Activated B cell treated with CpG ODN at 0.5 μM for 24 hours (primary cell): ENCODE data around the gene ADAMTS8. TPM values are rescaled to one million over a fixed set of nuclear protein-coding genes. Genes with fewer than 3 reads are reported as not detected.

Experiments
- ATAC-seq: fragments of 200-7000 bp; cut with Tn5 transposase; one replicate; pipeline ENCODE4 v1.10.0; 2021; ENCODE audit warnings: low read depth, mild to moderate bottlenecking, moderate library complexity
- CTCF ChIA-PET: fragments of 350-600 bp; sonication (Branson Sonifier 250); formaldehyde crosslinking; loops from one replicate; lab custom pipeline; 2021; ENCODE audit warnings: antibody characterized with exemption; lab: Charles Lee
- POLR2A ChIA-PET: fragments of 350-600 bp; sonication (Branson Sonifier 250); formaldehyde crosslinking; loops from one replicate; lab custom pipeline; 2021; ENCODE audit warnings: antibody characterized with exemption; lab: Charles Lee
- DNase-seq: peaks from one replicate; pipeline ENCODE4 v3.0.0; 2022
- H3K27ac Mint-ChIP-seq: one replicate; pipeline ENCODE4 v1.8.0; 2020; ENCODE audit warnings: mixed read lengths
- H3K27me3 Mint-ChIP-seq: one replicate; pipeline ENCODE4 v1.8.0; 2021; ENCODE audit warnings: mixed read lengths
- H3K36me3 Mint-ChIP-seq: one replicate; pipeline ENCODE4 v1.8.0; 2021; ENCODE audit warnings: low read depth, mixed read lengths
- H3K4me1 Mint-ChIP-seq: one replicate; pipeline ENCODE4 v1.8.0; 2021; ENCODE audit warnings: mixed read lengths
- H3K4me3 Mint-ChIP-seq: one replicate; pipeline ENCODE4 v1.8.0; 2020; ENCODE audit warnings: mild to moderate bottlenecking, mixed read lengths
- H3K9me3 Mint-ChIP-seq: one replicate; pipeline ENCODE4 v1.8.0; 2020; ENCODE audit warnings: mixed read lengths
- CTCF ChIP-seq: fragments of 200-600 bp; IDR thresholded peaks from one replicate; pipeline ENCODE4 v1.8.0; 2022; ENCODE audit warnings: antibody characterized with exemption, mild to moderate bottlenecking
- intact Hi-C: fragments of 100-400 bp; cut with micrococcal nuclease; formaldehyde crosslinking; loops from one replicate; pipeline ENCODE4 v1.15.1; 2024
- total RNA-seq: library from RNA; stranded (reverse); gene quantifications from 2 replicates; pipeline ENCODE4 v1.2.3, GENCODE V29; 2022

ADAMTS8 gene, protein sequence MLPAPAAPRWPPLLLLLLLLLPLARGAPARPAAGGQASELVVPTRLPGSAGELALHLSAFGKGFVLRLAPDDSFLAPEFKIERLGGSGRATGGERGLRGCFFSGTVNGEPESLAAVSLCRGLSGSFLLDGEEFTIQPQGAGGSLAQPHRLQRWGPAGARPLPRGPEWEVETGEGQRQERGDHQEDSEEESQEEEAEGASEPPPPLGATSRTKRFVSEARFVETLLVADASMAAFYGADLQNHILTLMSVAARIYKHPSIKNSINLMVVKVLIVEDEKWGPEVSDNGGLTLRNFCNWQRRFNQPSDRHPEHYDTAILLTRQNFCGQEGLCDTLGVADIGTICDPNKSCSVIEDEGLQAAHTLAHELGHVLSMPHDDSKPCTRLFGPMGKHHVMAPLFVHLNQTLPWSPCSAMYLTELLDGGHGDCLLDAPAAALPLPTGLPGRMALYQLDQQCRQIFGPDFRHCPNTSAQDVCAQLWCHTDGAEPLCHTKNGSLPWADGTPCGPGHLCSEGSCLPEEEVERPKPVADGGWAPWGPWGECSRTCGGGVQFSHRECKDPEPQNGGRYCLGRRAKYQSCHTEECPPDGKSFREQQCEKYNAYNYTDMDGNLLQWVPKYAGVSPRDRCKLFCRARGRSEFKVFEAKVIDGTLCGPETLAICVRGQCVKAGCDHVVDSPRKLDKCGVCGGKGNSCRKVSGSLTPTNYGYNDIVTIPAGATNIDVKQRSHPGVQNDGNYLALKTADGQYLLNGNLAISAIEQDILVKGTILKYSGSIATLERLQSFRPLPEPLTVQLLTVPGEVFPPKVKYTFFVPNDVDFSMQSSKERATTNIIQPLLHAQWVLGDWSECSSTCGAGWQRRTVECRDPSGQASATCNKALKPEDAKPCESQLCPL
- not detected in 2 replicates for total RNA-seq

DNA sequence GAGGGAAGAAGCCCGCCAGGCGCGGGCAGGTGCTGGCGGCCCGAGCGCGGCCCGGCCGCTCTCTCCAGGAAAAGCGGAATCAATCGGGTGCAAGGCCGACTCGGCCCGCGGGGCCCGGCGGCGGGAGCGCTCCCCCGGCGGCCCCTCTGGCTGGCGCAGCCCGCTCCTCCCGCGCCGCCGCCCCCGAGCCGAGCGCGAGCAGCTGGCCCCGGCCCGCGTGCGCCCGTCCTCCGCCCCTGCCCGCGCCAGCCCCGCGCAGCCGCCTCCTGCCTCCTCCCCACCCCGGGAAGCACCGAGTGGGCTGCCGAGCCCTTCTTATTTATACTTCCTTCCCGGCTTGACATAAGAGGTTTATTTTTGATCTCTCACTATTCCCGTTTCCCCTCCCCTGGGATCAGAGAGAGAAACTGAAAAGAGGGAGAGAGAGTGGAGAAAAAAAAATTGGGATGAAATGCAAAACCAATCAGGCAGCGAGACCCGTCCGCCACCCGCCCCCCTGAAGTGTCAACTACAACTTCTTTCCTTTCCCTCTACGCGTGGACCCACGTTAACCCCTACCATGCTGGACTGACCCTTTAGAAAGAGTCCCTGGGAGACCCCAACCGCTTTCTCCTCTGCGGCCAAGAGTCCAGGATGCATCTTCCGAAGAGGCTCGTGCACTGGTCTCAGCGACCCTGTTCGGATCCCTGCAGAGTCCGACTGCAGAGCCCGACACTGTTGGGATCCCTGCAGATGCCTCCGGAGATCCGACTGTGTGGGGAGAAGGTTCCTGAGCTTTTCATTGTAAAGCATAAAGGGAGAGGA is at the start of gene ADAMTS8:
TSS of gene ADAMTS8 (minus strand) at position 294 of the 804 bp plus-strand sequence. CDS start 323 bp downstream, outside the sequence.
- Mint-ChIP-seq H3K27ac (no peak within 1 kb of the TSS), H3K9me3 (no peaks in the 10 kb centered on the region), H3K36me3 (no peaks in the 10 kb centered on the region), H3K4me1 (peaks cover 16% of the 10 kb centered on the region), H3K4me3 (peak within 1 kb of the TSS; percentile 33), H3K27me3 (peaks cover 53% of the 10 kb centered on the region)
- DNase-seq (no peak), ATAC-seq (no peak)
- POLR2A ChIA-PET, result no interaction called here
- CTCF ChIA-PET, result interaction anchor here (1.6 kb wide), 1 partner anchor 434 kb away, joined by 3 read pairs; no protein-coding TSS in a partner anchor
- intact Hi-C loops, result no loop called here
- no peak for TF ChIP-seq CTCF

DNA sequence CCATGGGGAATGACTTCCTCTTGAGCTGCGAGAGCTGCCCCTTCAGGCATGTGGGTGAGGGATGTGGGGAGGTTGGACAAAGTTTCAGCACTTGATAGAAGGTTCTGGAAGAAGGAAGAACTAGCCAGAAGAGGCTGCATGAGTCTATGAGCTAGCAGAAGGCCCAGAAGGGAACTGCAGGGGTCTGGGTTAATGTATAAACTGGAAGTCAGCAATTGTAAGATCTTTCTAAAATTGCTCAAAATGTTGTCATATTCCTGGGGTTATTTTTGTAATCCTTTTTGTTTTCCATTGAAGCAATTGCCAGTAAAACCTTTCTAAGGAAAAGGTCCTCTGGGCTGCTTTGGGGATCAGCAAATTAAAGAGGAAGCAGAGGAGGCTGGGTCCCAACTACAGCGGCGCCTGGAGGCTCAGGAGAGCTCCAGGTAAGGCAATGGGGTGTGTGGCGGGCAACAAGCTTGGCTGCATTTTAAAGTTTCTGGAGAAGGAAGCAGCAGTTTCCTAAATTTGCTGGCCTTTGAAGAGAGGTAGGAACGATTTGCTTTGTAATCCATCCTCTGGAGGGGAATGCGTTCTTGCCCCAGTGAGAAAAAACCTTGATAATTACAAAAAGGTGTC is 49.3 kb upstream of the ADAMTS8 start:
- intact Hi-C loops, result no loop called here
- CTCF ChIA-PET, result no interaction called here
- Mint-ChIP-seq H3K4me3 (no peak overlapping the region), H3K36me3 (no peaks in the 10 kb centered on the region), H3K9me3 (no peaks in the 10 kb centered on the region), H3K4me1 (no peaks in the 10 kb centered on the region), H3K27ac (no peak overlapping the region), H3K27me3 (no peaks in the 10 kb centered on the region)
- POLR2A ChIA-PET, result no interaction called here
- TF ChIP-seq CTCF, result no peak
- DNase-seq, result no peak
- no peak for ATAC-seq

- ATAC-seq, result no peak
These were observed 48.6 kb upstream of the ADAMTS8 start for GRCh38 chr11:130476922-130477491.

More at GRCh38 chr11:130476922-130477491, 48.6 kb upstream of the ADAMTS8 start:
- TF ChIP-seq CTCF, result no peak
- Mint-ChIP-seq H3K36me3 (no peaks in the 10 kb centered on the region), H3K9me3 (no peaks in the 10 kb centered on the region), H3K27ac (no peak overlapping the region), H3K4me3 (no peak overlapping the region), H3K4me1 (no peaks in the 10 kb centered on the region), H3K27me3 (no peaks in the 10 kb centered on the region)
- intact Hi-C loops, result no loop called here
- CTCF ChIA-PET, result no interaction called here
- POLR2A ChIA-PET, result no interaction called here
- no peak for DNase-seq
